ENCODE data around the gene DRD4.
"Not testable (repeated sequence)": the region's sequence is repeated elsewhere in the genome, so short reads cannot be mapped to it uniquely, and the experiment has no call there.

Gene DRD4

DNA sequence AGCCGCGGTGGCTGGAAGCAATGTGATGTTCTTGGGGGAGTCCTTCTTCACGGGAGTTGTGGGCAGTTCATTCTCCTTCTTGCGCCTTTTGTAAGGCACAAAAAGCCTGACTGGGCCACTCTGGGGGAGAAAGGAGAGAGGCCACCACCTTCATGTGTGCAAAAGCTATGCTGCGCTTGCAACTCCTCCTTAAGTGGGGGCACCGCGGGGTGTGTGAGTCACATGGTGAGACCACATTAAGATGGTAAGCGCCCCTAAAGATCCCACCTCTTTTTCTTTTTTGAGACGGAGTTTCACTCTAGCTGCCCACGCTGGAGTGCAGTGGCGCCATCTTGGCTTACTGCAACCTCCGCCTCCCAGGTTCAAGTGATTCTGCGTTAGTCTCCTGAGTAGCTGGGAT, 43.9 kb downstream of the DRD4 start:
- no peak for DNase-seq

DNA sequence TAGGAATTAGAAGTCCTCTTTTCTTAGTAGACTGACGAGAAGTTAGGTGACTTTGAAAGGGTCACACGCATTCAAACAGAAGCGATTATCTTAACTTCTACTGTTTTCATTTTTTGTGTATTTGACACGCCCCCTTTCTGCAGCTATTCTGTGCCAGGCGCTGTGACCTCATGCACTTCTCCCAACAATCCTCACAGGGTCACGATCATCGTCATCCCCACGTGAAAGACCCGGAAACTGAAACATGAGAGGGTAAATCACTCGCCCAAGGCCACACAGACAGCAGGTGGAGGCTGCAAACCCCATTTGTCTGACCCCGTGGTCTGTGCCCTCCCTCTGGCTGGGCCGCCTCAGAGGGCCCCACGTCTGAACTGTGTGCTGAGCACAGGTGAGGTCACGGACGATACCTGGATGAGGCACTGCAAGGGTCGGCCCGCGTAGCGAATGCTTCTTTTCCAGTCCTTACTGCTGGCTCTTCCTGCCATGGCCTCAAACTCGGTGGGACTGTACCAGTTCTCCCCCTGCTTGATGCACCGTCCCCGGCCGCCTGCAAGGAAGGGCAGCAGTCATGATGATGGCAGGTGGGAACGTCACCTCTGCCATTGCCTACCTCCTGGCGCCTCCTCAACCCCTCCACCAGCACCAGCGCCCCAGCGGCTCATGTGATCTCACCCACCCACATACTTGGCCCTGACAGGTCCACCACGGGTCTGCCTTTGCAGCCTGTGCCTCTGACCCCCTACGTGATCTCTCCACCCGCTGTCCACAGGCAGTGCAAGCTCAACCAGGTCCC, 49.6 kb downstream of the DRD4 start:
- no peak for DNase-seq

DNA sequence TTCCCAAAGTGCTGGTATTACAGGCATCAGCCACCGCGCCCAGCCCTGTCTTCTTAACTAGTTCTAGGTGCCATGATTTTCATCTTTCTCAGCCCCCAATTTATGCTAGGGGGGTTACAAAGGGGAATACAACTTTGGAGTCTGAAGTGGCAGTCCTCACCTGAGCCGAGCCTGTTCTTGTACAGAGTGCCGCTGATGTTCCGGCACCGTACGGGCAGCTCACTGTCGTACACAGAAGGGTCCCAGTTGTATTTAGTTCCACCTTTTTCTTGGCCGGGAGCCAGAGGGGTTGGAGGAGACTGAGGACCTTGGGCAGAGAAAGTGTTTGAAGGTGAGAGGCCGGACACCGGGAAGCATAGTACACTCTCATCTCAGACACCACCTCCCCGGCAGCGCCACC, 50.7 kb downstream of the DRD4 start:
- DNase-seq = no peak

DNA sequence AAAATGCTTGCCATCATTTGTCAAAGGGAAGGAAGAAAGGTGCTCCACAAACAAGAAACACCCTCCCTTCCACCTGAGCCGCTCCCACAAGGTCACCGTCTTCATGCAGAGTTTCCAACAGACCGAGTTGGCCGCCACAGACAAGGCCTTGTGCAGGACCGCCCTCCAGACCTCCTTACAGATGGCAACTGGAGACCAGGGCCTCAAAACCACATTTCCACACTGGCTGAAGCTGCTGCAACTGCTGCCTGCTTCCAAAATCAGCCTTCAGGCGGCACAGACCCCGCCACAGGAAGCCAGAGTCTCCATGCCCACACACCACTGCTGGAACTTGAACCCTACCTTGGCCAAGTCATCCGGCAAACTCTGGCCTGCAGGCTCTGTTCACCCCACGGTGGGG, 51.6 kb downstream of the DRD4 start:
- DNase-seq = no peak

DNA sequence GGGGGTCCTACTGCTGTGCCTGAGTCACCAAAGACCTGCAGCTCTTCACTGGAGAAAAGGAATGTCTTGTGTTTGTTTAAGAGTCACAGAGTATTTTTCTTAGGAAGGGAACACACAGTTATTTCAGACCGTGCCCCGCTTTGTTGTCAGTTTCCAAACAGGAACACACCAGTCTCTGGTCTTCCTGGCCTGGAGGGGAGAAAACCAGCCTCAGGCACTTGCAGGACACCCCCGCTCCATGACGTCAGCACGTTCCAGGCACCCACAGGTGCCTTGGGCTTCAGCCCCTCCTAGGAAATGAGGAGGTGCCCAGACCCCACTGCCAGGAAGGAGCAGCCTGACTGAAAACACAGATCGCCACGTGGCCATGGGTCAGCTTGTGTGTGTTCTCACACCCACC, 52.6 kb downstream of the DRD4 start:
- DNase-seq = no peak

DNA sequence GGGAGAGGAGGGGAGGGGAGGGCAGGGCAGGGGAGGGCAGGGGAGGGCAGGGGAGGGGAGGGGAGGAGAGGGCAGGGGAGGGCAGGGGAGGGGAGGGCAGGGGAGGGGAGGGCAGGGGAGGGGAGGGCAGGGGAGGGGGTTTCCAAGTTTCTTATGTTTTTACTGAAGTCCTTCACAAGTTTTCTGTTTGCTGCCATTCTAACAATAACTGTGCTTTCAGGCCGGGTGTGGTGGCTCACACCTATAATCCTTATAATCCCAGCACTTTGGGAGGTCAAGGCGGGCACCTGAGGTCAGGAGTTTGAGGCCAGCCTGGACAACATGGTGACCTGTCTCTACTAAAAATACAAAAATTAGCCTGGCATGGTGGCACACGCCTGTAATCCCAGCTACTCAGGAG, 53.2 kb downstream of the DRD4 start:
- DNase-seq = not testable (repeated sequence)

All from NCI-H69 (cell line).